Loucy (cell line): ENCODE data around the gene NELFE.

Source experiments
- H2AFZ ChIP-seq: fragments of 200-600 bp; sonication (generic); 2 replicates; pipeline ENCODE4 v1.6.0; 2016; ENCODE audit warnings: antibody characterized with exemption, mild to moderate bottlenecking, low read length, moderate library complexity
- H3F3A ChIP-seq: fragments of 200-600 bp; 2 replicates; pipeline ENCODE4 v1.6.0; 2016; ENCODE audit warnings: antibody characterized with exemption, low read depth, mild to moderate bottlenecking
- H3K27me3 ChIP-seq: fragments of 200-600 bp; sonication (generic); 2 replicates; pipeline ENCODE4 v1.6.1; 2014; ENCODE audit warnings: low read length, mild to moderate bottlenecking; ENCODE audit not compliant: insufficient read depth, poor library complexity, severe bottlenecking
- H3K36me3 ChIP-seq: fragments of 200-600 bp; sonication (generic); 2 replicates; pipeline ENCODE4 v1.6.1; 2016; ENCODE audit warnings: low read length; ENCODE audit not compliant: insufficient read depth
- H3K4me1 ChIP-seq: fragments of 200-600 bp; sonication (generic); 2 replicates; pipeline ENCODE4 v1.5.1; 2014; ENCODE audit warnings: low read length, mild to moderate bottlenecking; ENCODE audit not compliant: insufficient read depth, poor library complexity, severe bottlenecking
- H3K4me2 ChIP-seq: fragments of 200-600 bp; sonication (generic); 2 replicates; pipeline ENCODE4 v1.6.0; 2014; ENCODE audit warnings: antibody characterized with exemption, low read length, low read depth, mild to moderate bottlenecking; ENCODE audit not compliant: poor library complexity, severe bottlenecking
- H3K4me3 ChIP-seq: fragments of 200-600 bp; sonication (generic); 2 replicates; pipeline ENCODE4 v1.5.1; 2014; ENCODE audit warnings: low read length, mild to moderate bottlenecking, mixed read lengths; ENCODE audit not compliant: poor library complexity, severe bottlenecking
- H3K79me2 ChIP-seq: fragments of 200-600 bp; sonication (generic); 2 replicates; pipeline ENCODE4 v1.6.1; 2014; ENCODE audit warnings: low read length; ENCODE audit not compliant: insufficient read depth
- H3K9ac ChIP-seq: fragments of 200-600 bp; sonication (generic); 2 replicates; pipeline ENCODE4 v1.6.0; 2014; ENCODE audit warnings: mild to moderate bottlenecking, low read depth, low read length, moderate library complexity; ENCODE audit not compliant: poor library complexity, severe bottlenecking
- H3K9me2 ChIP-seq: fragments of 200-600 bp; sonication (generic); replicated peaks from 2 replicates; pipeline ENCODE4 v1.6.1; 2016; ENCODE audit warnings: low read depth, low read length, mixed read lengths
- H3K9me3 ChIP-seq: fragments of 200-600 bp; sonication (generic); 2 replicates; pipeline ENCODE4 v1.6.1; 2014; ENCODE audit warnings: mild to moderate bottlenecking, antibody characterized with exemption, low read length, low read depth; ENCODE audit not compliant: insufficient read depth
- H4K20me1 ChIP-seq: fragments of 200-600 bp; sonication (generic); 2 replicates; pipeline ENCODE4 v1.6.0; 2014; ENCODE audit warnings: antibody characterized with exemption, low read length, mild to moderate bottlenecking; ENCODE audit not compliant: insufficient read depth, poor library complexity, severe bottlenecking
- EZH2phosphoT487 ChIP-seq: fragments of 200-600 bp; IDR thresholded peaks from 2 replicates; pipeline ENCODE4 v1.6.1; 2018; ENCODE audit warnings: antibody characterized with exemption, mild to moderate bottlenecking, moderate library complexity, borderline replicate concordance
- TF ChIP-seq, protein P1 (sequence below): fragments of 200-600 bp; sonication (generic); conservative IDR thresholded peaks from 2 replicates; pipeline ENCODE4 v1.5.1; 2014; ENCODE audit warnings: mild to moderate bottlenecking, antibody characterized with exemption, low read length

NELFE gene

DNA sequence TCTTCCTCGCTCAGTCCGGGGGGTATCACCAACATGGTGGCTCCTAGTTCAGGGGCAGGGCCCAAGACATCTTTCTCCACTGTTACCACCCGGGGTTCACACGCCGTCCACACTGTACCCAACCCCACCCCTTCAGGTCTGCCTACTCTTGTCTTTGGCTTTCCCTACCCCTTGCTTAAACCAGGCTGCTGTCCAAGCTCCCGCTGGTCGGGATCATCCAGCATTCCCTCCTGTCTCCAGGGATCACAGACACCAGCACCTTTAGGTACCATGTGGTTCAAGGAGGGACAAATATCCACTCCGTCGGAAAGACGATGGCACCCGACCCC is 395 bp downstream of the NELFE start:
- peaks cover 27% of the 10 kb centered on the region; the same call in 1 of the 2 replicates for H3K36me3 ChIP-seq
- TF ChIP-seq, protein P1, sequence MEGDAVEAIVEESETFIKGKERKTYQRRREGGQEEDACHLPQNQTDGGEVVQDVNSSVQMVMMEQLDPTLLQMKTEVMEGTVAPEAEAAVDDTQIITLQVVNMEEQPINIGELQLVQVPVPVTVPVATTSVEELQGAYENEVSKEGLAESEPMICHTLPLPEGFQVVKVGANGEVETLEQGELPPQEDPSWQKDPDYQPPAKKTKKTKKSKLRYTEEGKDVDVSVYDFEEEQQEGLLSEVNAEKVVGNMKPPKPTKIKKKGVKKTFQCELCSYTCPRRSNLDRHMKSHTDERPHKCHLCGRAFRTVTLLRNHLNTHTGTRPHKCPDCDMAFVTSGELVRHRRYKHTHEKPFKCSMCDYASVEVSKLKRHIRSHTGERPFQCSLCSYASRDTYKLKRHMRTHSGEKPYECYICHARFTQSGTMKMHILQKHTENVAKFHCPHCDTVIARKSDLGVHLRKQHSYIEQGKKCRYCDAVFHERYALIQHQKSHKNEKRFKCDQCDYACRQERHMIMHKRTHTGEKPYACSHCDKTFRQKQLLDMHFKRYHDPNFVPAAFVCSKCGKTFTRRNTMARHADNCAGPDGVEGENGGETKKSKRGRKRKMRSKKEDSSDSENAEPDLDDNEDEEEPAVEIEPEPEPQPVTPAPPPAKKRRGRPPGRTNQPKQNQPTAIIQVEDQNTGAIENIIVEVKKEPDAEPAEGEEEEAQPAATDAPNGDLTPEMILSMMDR: no peak
- no peak for TF ChIP-seq EZH2phosphoT487
- no peaks in the 10 kb centered on the region for H3K9me2 ChIP-seq
- H3K79me2 ChIP-seq: peaks cover 39% of the 10 kb centered on the region
- H3F3A ChIP-seq: no peaks in the 10 kb centered on the region
- H4K20me1 ChIP-seq: no peaks in the 10 kb centered on the region
- peaks cover 28% of the 10 kb centered on the region for H3K4me1 ChIP-seq
- peak overlapping the region; percentile 94 for H3K4me2 ChIP-seq
- no peaks in the 10 kb centered on the region for H3K9me3 ChIP-seq
- H2AFZ ChIP-seq: peak overlapping the region; percentile 91
- peak overlapping the region; percentile 95 for H3K9ac ChIP-seq
- peak overlapping the region; percentile 95 for H3K4me3 ChIP-seq
- no peaks in the 10 kb centered on the region for H3K27me3 ChIP-seq

DNA sequence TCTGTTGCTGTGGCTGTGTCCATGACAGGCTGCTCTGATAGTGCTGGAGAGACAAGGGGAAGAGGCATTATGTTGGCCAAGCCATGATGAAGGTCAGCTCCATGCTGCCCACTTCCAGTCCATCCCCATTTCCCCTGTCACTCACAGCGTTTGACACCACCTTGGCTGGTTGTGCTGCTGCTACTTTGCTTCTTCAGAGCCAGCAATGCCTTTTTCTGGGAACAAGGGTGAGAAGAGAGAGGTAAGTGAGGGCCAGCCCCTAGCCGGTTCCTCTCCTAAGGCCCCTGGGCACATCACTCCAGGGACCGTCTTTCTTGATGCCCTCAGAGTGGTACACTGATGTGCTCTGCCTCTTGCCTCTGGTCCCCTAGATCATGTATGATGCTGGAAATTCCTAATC is 2.0 kb downstream of the NELFE start:
- H3K4me1 ChIP-seq: peaks cover 28% of the 10 kb centered on the region

DNA sequence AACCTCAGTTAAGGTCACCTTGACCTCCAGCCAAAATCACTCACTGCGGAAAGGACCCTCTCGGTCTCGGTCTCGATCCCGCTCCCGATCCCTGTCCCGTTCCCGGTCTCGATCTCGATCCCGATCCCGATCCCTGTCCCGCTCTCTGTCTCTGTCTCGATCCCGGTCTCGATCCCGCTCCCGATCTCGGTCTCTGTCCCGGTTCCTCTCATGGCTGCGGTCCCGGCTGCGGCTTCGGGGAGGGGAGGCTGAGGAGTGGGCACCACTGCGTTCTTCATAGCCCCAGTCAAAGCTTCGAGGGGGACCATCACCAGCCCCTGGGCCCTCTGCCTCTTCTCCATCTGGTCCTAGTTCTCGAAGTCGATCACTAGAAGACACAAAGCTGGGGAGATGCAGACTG is 4.3 kb downstream of the NELFE start:
- Histone ChIP-seq H3K4me3 (no peak overlapping the region), H3K4me1 (peaks cover 16% of the 10 kb centered on the region), H3K4me2 (no peak overlapping the region), H3K9me3 (no peaks in the 10 kb centered on the region), H3K36me3 (peaks cover 33% of the 10 kb centered on the region; the same call in 1 of the 2 replicates), H3K9ac (no peak overlapping the region), H3K9me2 (no peaks in the 10 kb centered on the region), H4K20me1 (no peaks in the 10 kb centered on the region), H3K27me3 (no peaks in the 10 kb centered on the region), H3K79me2 (peaks cover 29% of the 10 kb centered on the region), H3F3A (no peaks in the 10 kb centered on the region), H2AFZ (no peak overlapping the region)
- TF ChIP-seq, protein P1: no peak
- TF ChIP-seq EZH2phosphoT487: no peak

More for the DNA sequence above, 2.0 kb downstream of the NELFE start:
- Histone ChIP-seq H3K79me2 (peaks cover 39% of the 10 kb centered on the region), H3K27me3 (no peaks in the 10 kb centered on the region), H2AFZ (no peak overlapping the region), H4K20me1 (no peaks in the 10 kb centered on the region), H3K4me3 (no peak overlapping the region), H3K4me2 (no peak overlapping the region), H3K9me2 (no peaks in the 10 kb centered on the region), H3K9ac (no peak overlapping the region), H3K9me3 (no peaks in the 10 kb centered on the region), H3K36me3 (peaks cover 28% of the 10 kb centered on the region; the same call in 1 of the 2 replicates), H3F3A (no peaks in the 10 kb centered on the region)
- no peak for TF ChIP-seq EZH2phosphoT487
- TF ChIP-seq, protein P1: no peak
